Smooth muscle cell (in vitro differentiated cells): Measurements from ENCODE around the gene EBPL. TPM values are rescaled to one million over a fixed set of nuclear protein-coding genes. Genes with fewer than 3 reads are reported as not detected.

Experiments used
- DNase-seq: peaks from one replicate; lab custom pipeline; 2025; ENCODE audit not compliant: unreplicated experiment; lab: John Stamatoyannopoulos, UW
- H2AFZ ChIP-seq: fragments of 200-600 bp; sonication (generic); 2 replicates; pipeline ENCODE4 v1.6.0; 2016; ENCODE audit warnings: antibody characterized with exemption, low read depth, mild to moderate bottlenecking
- H3F3A ChIP-seq: fragments of 200-600 bp; sonication (generic); 2 replicates; pipeline ENCODE4 v1.6.0; 2017; ENCODE audit warnings: antibody characterized with exemption, low read depth
- H3K27ac ChIP-seq: fragments of 200-600 bp; sonication (generic); 2 replicates; pipeline ENCODE4 v1.5.1; 2016; ENCODE audit warnings: low read depth, mild to moderate bottlenecking
- H3K27me3 ChIP-seq: fragments of 200-600 bp; sonication (generic); 2 replicates; pipeline ENCODE4 v1.6.1; 2016; ENCODE audit warnings: low read depth, mild to moderate bottlenecking
- H3K36me3 ChIP-seq: fragments of 200-600 bp; sonication (generic); 2 replicates; pipeline ENCODE4 v1.5.1; 2016; ENCODE audit warnings: low read depth
- H3K4me1 ChIP-seq: fragments of 200-600 bp; sonication (generic); 2 replicates; pipeline ENCODE4 v1.5.1; 2016; ENCODE audit warnings: low read depth
- H3K4me2 ChIP-seq: fragments of 200-600 bp; sonication (generic); 2 replicates; pipeline ENCODE4 v1.6.0; 2016; ENCODE audit warnings: mild to moderate bottlenecking
- H3K4me3 ChIP-seq: fragments of 200-600 bp; sonication (generic); 2 replicates; pipeline ENCODE4 v1.5.1; 2016; ENCODE audit warnings: mild to moderate bottlenecking
- H3K79me2 ChIP-seq: fragments of 200-600 bp; sonication (generic); 2 replicates; pipeline ENCODE4 v1.6.0; 2016; ENCODE audit warnings: low read depth, mild to moderate bottlenecking
- H3K9ac ChIP-seq: fragments of 200-600 bp; sonication (generic); 2 replicates; pipeline ENCODE4 v1.6.0; 2016; ENCODE audit warnings: low read depth
- H3K9me3 ChIP-seq: fragments of 200-600 bp; sonication (generic); replicated peaks from 2 replicates; pipeline ENCODE4 v1.5.1; 2016; ENCODE audit warnings: low read depth
- H4K20me1 ChIP-seq: fragments of 200-600 bp; sonication (generic); 2 replicates; pipeline ENCODE4 v1.6.0; 2016; ENCODE audit warnings: low read depth
- WGBS: methylation state at CpG from one replicate; pipeline ENCODE4 v1.1.7; 2016; ENCODE audit warnings: low lambda C conversion rate; 5-methylcytosine and 5-hydroxymethylcytosine counted together
- polyA plus RNA-seq: library from polyadenylated mRNA; unstranded; fragments of >200 nt; fragmentation: Nextera tagmentation; extraction: Ambion mirVana; gene quantifications from 2 replicates; pipeline ENCODE4 v1.2.1, GENCODE V29; 2016
- total RNA-seq: library from RNA; depleted of rRNA; stranded (reverse); fragments of >200 nt; gene quantifications from 2 replicates; pipeline ENCODE4 v1.2.3, GENCODE V29; 2014
- TF ChIP-seq, protein P1 (sequence below): fragments of 200-600 bp; sonication (generic); IDR thresholded peaks from 2 replicates; pipeline ENCODE4 v1.5.1; 2017; ENCODE audit warnings: borderline replicate concordance, mild to moderate bottlenecking, antibody characterized with exemption; ENCODE audit not compliant: insufficient read depth, poor library complexity, severe bottlenecking

Gene EBPL
- total and polyA plus RNA-seq, 2 experiments from 2014 or later, result 86.5 to 108 TPM

DNA sequence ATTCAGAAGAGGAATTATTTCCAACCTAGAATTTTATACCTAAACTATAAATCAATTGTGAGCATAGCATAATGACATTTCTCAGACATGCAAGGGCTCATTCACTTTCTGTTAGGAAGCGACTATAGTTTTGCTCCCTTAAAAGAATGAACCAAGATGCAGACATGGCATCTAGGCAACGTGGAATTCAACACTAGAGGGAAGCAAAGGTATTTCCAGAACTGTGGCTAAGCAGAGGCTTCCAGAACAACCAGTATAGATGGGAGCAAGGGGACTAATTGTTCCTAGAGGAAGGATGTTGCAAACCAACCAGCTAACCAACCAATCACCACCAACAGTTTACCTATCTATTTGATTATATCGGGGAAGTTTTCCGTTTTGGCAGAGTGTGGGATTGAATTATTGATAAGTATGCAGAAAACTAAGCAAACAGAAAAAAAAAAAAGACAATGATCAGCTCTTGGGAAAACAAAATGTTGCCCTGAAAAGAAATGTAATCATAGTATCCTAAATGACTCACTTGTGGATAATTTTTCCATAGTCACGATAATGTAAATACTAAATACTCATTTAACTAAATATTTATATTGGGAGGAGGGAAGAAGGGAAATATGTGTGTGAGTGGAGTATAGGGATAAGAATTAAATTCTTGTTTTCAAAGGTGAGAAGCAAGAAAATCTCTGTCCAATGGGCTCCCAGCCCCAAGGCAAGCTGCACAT lies 41.9 kb downstream of the EBPL start:
- Histone ChIP-seq H3K4me1 (no peaks in the 10 kb centered on the region), H2AFZ (no peak overlapping the region), H3K79me2 (no peaks in the 10 kb centered on the region), H3F3A (no peaks in the 10 kb centered on the region), H3K4me2 (no peak overlapping the region), H3K4me3 (no peak overlapping the region), H3K9me3 (no peaks in the 10 kb centered on the region), H3K9ac (no peak overlapping the region), H3K27me3 (no peaks in the 10 kb centered on the region), H4K20me1 (no peaks in the 10 kb centered on the region), H3K36me3 (no peaks in the 10 kb centered on the region), H3K27ac (no peak overlapping the region)
- 70% methylated on average over 5 of the region's 5 CpGs for WGBS
- TF ChIP-seq, protein P1, sequence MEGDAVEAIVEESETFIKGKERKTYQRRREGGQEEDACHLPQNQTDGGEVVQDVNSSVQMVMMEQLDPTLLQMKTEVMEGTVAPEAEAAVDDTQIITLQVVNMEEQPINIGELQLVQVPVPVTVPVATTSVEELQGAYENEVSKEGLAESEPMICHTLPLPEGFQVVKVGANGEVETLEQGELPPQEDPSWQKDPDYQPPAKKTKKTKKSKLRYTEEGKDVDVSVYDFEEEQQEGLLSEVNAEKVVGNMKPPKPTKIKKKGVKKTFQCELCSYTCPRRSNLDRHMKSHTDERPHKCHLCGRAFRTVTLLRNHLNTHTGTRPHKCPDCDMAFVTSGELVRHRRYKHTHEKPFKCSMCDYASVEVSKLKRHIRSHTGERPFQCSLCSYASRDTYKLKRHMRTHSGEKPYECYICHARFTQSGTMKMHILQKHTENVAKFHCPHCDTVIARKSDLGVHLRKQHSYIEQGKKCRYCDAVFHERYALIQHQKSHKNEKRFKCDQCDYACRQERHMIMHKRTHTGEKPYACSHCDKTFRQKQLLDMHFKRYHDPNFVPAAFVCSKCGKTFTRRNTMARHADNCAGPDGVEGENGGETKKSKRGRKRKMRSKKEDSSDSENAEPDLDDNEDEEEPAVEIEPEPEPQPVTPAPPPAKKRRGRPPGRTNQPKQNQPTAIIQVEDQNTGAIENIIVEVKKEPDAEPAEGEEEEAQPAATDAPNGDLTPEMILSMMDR, result peak; percentile 29
- DNase-seq, result no peak

DNA sequence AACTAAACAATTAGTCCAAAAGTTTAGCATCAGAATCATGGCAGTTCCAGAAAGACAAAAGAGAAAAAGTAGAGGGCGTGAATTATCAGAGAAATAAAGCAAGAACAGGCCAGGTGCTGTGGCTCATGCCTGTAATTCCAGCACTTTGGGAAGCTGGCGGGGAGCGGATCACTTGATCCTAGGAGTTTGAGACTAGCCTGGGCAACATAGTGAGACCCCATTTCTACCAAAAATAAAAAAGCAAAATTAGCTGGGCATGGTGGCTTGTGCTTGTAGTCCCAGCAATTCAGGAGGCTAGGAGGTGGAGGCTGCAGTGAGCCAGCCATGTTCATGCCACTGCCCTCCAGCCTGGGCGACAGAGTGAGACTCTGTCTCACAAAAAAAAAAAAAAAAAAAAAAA lies 44.6 kb downstream of the EBPL start:
- Histone ChIP-seq H3K36me3 (no peaks in the 10 kb centered on the region), H3K27me3 (no peaks in the 10 kb centered on the region), H3K9ac (no peak overlapping the region), H3F3A (no peaks in the 10 kb centered on the region), H2AFZ (no peak overlapping the region), H3K27ac (no peak overlapping the region), H3K4me3 (no peak overlapping the region), H3K4me1 (no peaks in the 10 kb centered on the region), H3K4me2 (no peak overlapping the region), H4K20me1 (no peaks in the 10 kb centered on the region), H3K79me2 (no peaks in the 10 kb centered on the region), H3K9me3 (no peaks in the 10 kb centered on the region)
- TF ChIP-seq, protein P1, result no peak
- DNase-seq, result no peak
- WGBS, result 97% methylated on average over 4 of the region's 4 CpGs

DNA sequence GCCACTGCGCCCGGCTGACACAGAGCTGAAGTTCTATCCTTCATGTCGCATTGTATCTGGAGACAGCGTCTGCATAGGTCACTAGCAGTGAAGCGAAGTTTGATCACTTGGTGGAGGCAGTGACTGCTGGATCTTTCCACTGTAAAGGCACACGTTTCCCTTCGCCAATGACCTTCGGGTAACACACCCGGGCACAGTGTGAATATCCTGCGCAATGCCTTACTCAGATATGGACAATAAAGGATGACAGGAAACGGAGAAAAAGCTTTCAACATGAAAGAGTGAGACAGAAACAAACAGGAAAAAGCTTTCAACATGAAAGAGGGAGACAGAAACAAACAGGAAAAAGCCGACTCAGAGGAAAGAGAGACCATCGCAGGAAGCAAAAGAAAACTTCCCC lies 45.8 kb downstream of the EBPL start:
- Histone ChIP-seq H3K36me3 (no peaks in the 10 kb centered on the region), H3K9ac (no peak overlapping the region), H4K20me1 (no peaks in the 10 kb centered on the region), H3K4me3 (no peak overlapping the region), H3K4me1 (no peaks in the 10 kb centered on the region), H3K4me2 (no peak overlapping the region), H3K9me3 (no peaks in the 10 kb centered on the region), H3F3A (no peaks in the 10 kb centered on the region), H3K79me2 (no peaks in the 10 kb centered on the region), H2AFZ (no peak overlapping the region), H3K27ac (no peak overlapping the region), H3K27me3 (no peaks in the 10 kb centered on the region)
- WGBS, result 85% methylated on average over 13 of the region's 13 CpGs
- DNase-seq, result no peak
- TF ChIP-seq, protein P1, result no peak
